ENCODE results near the gene LRCH3.
"Not testable (repeated sequence)": the region's sequence is repeated elsewhere in the genome, so short reads cannot be mapped to it uniquely, and the experiment has no call there.

The LRCH3 gene

DNA sequence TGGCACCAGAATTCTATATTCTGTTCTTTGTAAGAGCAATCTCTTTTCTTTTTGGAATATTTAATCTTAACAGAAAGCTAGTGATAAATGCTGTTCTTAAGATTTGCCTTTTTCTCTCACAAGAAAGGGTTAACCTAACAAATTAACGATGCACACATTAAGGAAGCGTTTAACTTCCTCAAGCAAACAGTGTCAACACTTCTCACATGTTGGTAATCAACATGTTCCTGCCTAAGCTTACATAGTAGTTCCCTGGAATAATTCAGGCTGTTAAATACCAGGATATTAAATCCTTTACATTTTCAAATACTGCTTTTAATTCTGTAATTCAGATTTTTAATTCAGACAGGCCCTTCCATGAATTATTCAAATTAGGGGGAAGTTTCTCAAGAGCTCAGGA, 91.5 kb downstream of the LRCH3 start:
- no peak for DNase-seq (ENCODE audit: low read depth in 2 of 2)

DNA sequence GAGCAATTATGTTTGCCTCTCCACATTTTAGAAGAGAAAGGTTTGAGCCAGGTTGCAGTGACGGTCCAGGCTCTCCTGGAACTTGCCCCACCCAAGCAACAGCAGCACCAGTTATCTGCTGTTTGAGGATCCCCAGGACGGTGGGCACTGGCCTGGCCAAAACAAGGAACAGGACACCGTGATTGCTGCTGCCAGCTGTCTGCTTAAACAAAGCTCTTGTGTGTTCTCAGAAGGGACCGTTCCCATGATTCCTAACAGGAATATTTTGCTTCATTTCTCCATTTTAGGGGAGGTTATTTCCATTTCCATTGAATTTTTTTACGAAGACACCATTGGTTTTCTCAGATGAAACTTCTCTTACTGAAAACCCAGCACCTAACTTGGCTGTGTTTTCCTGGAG, 92.5 kb downstream of the LRCH3 start:
- DNase-seq (ENCODE audit: low read depth in 2 of 2): no peak

DNA sequence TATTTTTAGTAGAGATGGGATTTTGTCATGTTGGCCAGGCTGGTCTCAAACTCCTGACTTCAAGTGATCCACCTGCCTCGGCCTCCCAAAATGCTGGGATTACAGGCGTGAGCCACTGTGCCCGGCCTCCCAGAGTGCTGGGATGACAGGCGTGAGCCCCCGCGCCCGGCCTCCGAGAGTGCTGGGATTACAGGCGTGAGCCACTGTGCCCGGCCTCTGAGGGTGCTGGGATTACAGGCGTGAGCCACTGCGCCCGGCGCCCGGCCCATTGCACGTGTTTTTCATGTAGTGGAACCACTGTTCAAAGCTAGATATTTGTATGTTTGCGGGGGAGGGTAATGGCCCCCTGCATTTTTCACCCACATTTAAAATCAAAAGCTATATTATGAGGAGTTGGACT, 93.3 kb downstream of the LRCH3 start:
- not testable (repeated sequence) for DNase-seq (ENCODE audit: low read depth in 2 of 2)

DNA sequence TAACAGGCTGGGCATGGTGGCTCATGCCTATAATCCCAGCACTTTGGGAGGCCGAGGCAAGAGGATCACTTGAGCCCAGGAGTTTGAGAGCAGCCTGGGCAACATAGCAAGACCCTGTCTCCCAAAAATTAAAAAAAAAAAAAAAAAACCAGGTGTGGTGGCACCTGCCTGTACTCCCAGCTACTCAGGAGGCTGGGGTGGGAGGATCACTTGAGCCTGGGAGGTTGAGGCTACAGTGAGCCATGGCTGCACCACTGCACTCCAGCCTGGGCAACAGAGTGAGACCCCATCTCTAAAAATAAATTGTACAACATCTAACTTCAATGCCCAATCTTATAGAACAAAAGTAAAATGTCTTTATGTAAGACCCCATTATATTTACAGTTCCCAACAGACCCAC, 95.0 kb downstream of the LRCH3 start:
- DNase-seq (ENCODE audit: low read depth in 2 of 2): not testable (repeated sequence)

DNA sequence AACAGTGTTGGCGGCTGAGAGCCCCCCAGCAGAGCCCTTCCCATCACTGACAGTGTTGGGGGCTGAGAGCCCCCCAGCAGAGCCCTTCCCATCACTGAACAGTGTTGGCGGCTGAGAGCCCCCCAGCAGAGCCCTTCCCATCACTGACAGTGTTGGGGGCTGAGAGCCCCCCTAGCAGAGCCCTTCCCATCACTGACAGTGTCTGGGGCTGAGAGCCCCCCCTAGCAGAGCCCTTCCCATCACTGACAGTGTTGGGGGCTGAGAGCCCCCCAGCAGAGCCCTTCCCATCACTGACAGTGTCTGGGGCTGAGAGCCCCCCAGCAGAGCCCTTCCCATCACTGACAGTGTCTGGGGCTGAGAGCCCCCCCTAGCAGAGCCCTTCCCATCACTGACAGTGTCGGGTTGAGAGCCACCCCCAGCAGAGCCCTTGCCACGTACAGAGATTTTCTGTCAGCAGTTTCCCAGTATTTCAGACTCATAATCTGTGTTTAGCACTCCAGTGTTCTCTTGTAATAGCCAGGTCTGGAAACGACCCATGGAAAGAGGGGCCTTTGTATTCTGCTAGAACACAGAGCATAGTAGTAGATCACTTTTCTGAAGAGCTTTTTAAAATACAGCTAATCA, 96.5 kb downstream of the LRCH3 start:
- DNase-seq (ENCODE audit: low read depth in 2 of 2): not testable (repeated sequence)

DNA sequence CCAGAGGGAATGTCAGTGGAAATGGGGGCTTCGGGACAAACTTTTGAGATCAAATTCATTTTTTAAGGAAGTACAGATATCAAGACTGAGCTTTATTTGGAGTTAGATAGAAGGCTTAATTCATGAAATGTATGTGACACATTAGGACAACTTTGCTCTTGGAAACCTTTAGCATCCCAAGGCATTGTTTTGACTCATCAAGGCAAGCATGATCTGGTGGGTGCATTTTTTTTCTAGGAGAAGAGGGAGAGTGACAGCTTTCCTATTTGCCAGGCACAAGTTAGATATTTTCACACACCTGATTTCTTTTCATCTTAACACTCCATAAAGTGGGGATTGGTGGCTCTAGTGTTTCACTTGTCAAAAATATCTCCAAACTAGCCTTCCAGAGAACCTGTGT, 97.5 kb downstream of the LRCH3 start:
- DNase-seq (ENCODE audit: low read depth in 2 of 2): no peak

DNA sequence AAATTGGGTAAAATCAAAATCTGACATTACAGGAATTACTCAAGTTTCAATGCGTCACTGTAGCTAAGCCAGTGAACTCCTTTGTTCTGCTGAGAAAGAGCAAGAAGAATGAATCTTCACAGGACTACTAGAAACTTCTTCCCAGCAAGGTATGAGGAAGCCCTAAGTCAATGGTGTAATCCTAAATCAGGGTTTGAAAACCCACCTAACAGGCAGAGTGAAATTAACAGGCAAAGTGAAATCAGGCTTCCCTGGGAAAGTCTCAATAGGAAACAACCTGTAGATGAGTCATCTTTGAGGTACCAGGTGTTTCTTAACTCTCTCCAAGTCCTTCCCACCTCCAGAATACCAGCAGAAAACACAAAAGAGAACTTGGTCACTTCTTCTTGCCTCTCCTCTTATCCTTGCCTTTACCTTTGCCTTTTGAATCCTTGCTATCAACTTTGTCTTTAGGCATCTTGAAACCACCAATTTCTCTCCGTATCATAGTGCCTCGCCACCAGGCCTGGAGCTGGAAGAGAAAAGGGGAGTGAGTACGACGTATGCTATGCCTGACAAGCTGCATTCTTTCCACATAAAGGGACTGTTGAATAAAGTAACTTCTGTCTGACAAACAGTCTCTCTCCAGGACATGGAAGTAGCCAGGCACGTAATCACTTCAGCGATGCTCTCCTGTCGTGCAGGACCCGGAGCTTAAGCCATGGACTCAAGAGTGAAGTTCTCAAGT, 98.3 kb downstream of the LRCH3 start:
- DNase-seq (ENCODE audit: low read depth in 2 of 2): no peak

DNA sequence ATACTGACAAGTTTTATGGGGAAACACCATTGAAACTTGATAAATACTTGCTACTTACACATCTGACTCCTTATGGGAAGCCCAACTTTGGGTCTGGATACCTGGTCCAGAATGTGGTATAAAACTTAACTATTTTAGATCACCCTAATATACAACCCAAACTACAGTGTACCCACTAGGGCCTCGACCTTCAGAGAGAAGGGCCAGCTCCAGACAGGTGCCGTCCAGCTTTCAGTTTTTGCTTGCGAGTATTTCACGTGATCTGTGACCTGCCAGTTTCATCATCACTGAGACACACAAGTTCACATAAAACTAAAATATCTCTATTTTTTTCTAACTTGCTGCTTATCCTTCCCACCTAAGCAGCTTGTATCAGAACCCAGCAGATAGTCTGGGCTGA, 99.6 kb downstream of the LRCH3 start:
- no peak for DNase-seq (ENCODE audit: low read depth in 2 of 2)

DNA sequence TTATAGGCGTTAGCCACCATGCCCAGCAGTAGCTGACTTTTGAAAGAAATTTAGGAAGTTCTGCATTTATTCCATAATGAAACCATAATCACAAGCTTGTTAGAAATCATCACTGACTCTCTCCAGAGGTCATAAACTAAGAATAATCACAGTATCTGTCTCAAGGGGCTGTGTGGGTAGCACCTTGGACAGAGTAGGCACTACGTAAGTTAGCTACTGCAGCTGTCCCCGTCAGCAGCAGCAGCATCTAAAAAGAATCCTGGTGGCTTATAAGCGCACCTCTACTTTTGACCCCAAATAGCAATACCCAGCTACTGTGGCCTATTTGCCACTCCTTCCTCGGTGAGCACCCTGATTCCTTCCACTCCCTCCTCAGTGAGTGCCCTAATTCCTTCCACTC, 101.1 kb downstream of the LRCH3 start:
- DNase-seq (ENCODE audit: low read depth in 2 of 2): no peak

DNA sequence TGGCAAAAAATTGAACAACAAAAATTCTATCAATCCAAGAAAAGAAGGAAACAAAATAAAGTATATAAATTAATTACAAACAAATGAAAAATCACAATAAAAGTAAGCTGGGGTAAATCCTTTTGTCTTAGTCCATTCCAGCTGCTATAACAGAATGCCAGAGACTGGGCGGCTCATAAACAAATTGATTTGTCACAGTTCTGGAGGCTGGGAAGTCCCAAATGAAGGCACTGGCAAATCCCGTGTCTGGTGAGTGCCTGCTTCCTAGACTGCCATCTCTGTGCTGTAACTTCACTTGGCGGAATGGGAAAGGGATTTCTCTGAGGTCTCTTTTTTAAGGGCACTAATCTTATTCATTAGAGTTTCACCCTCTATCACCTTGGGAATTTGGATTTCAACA, 105.4 kb downstream of the LRCH3 start:
- DNase-seq (ENCODE audit: low read depth in 2 of 2): no peak

DNA sequence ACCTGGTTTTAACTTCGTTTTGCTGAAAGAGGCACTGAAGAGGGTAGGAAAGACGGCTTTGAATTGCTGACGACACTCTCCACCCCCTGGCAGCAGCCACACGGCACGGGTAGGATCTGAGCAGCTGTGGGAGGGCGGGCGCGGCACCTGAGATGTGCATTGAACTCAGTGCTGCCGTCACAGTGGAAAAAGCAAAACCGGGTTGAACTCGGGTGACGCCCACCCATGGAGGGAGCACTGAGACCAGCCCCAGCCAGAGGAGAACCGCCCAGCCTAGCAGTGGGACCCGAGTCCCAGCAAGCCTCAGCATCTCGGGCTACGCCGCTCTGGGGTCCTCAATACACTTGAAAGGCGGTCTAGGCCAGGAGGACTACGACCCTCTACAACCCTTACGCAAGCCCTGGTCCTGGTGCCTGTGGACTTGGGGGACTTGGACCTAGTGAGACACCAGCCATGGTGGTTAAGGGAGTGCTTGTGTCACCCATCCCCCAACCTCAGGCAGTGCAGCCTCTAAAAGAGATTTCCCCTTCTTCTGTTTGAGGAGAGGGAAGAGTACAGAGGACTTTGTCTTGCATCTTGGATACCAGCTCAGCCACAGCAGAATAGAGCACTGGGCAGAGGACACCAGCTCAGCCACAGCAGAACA, 108.9 kb downstream of the LRCH3 start:
- no peak for DNase-seq (ENCODE audit: low read depth in 2 of 2)

DNA sequence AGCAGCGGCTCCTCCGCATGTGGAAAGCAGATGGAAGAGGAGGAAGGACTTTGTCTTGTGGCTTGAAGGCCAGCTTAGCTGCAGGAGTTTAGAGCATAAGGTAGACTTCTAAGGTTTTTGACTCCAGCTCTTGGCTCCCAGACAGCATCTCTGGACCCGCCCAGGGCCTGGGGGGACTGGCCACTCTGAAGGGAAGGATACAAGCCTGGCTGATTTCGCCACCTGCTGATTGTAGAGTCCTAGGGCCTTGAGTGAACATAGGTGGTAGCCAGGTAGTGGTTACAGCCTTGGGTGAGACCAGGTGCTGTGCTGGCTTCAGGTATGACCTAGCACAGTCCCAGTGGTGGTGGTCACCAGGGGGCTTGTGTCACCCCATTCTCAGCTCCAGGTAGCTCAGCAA, 110.6 kb downstream of the LRCH3 start:
- DNase-seq (ENCODE audit: low read depth in 2 of 2): no peak

DNA sequence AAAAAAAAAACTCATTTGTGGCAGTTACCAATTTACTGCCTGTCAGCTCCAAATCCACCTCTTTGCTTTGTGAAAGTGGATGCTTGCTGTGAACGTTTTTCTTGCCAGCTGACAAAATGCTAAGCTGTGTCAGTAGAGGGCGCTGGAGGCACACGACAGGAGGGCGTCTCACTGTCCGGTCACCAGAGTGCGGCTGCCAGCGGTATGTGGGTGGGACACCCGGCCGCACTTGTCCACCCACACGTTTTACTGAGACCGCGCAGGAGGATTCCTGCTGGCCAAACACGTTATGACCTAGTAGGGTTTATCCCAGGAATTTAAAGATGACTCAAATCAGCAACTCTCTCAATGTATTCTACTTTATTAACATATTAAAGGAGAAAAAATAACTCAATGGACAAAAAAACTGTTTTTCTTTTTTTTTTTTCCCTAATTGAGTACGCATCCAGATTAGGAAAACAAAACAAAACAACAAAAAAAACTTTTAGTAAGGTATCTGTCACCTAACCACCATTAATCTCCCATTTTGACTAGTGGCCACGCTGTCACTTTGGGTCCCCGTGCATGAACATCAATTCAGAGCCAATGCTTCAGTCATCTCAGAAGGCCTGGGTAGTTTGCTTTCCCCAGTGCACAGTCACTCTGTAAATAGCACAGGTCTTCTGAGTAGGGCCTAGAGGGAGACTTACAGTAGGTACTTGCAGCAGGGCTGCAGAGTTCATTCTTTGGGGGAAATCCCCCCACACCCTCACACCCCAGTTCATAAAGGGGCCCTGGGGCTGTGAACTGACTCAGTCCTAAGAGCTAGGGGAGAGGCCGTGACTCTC, 115.2 kb downstream of the LRCH3 start:
- peak; percentile 71 to 72 for DNase-seq (ENCODE audit: low read depth in 2 of 2)

DNA sequence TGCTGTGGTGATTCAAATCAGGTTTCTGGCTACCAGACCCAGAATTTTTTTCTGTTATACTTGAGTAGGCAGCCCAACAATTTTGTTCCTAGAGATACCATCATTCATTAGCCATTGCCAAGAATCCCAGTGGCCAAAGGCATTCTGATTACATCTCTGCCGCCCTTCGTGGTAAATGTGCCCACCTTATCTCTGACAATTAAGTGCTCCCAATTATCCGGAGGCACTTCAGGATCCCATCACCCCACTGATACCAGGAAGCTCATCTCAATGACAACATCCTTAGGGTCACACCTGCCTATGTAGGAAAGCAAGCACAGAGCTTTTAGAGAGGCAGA, 115.8 kb downstream of the LRCH3 start:
- DNase-seq (ENCODE audit: low read depth in 2 of 2): no peak

DNA sequence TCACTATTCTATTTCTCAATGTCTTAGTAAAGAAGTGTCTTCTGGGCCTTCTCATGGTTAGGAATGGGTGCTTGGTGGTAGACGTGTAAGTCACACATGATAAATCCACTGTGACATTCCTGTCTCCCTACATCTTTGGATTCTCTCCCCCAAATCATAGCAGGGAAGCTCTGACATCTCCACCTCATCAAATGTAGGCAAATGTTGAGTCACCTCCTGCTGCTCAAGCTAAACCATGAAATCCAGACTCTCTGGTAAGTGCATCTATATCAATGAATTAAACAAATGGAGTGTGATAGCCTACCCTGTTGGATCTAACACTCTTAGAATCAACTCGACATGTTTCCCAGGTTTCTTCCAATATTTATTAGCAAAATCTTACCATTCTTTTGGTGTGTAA, 116.1 kb downstream of the LRCH3 start:
- no peak for DNase-seq (ENCODE audit: low read depth in 2 of 2)

DNA sequence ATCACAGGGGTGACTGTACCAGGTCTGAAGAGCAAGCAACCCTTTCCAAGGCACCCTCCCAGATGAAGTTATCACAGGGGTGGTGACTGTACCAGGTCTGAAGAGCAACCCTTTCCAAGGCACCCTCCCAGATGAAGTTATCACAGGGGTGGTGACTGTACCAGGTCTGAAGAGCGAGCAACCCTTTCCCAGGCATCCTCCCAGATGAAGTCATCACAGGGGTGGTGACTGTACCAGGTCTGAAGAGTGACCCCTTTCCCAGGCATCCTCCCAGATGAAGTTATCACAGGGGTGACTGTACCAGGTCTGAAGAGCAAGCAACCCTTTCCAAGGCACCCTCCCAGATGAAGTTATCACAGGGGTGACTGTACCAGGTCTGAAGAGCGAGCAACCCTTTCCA, 117.5 kb downstream of the LRCH3 start:
- not testable (repeated sequence) for DNase-seq (ENCODE audit: low read depth in 2 of 2)

DNA sequence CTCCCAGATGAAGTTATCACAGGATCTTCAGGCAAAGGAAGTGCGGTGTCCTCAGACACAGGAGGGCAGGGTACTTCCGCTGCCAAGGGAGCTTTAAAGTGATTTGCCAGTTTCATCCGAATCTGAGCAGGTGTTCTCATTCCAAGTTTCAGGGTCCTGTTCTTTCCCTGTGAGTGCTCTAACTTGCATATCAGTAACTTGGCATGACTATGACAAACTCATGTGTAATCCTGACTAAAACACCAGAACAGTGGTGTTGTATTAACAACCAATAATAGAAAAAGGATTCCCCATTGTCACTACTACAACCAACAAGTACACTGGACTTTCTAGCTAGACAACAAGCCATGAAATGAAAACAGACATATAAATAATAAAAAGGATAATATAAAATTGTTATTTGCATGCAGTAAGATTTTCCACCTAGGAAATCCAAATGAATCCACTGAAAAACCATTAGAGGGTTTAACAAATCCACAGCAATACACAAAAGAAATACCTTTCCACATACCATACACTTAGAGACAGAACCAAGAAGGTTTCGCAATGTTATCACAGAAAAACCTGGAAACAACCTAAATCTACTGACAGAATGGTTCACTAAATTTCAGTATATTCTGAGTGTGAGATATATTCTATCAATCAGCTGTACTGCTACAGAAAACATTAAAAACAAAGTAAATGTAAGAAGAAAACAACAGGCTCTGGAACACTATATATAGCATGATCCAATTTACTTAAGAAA, 118.1 kb downstream of the LRCH3 start:
- DNase-seq (ENCODE audit: low read depth in 2 of 2): no peak

DNA sequence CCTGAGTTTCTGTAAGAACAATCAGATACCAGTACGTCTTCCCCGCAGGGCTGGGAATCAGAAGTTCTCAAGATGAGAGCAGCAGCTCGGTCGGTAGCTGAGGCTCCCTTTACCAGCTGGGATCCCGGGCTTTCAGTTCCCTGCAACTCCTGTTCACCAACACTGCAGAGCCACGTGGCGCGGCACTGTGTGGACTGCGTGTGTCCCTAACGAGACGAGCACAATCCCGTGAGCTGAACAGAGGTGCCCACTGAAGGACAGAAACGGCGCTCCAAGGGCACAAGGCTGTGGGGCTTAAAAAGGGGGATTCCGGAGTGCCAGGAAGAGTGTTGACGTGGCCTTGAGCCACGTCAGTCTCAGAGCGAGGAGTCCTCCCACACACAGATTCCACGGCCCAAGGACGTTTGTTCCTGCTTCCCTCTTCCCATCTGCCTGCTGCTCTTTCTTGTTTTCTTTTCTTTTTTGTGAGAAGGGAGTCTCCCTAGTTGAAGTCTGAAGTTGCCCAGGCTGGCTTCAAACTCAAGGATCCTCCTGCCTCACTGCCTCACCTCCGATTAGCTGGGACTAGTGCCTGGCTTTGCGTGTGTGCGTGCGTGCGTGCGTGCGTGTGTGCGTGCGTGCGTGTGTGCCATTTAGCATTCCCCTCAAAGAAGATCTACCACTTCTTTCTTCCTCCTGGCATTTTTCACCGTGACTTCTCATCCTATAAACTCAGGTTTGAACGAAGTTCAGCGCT, 121.9 kb downstream of the LRCH3 start:
- DNase-seq (ENCODE audit: low read depth in 2 of 2): no peak

DNA sequence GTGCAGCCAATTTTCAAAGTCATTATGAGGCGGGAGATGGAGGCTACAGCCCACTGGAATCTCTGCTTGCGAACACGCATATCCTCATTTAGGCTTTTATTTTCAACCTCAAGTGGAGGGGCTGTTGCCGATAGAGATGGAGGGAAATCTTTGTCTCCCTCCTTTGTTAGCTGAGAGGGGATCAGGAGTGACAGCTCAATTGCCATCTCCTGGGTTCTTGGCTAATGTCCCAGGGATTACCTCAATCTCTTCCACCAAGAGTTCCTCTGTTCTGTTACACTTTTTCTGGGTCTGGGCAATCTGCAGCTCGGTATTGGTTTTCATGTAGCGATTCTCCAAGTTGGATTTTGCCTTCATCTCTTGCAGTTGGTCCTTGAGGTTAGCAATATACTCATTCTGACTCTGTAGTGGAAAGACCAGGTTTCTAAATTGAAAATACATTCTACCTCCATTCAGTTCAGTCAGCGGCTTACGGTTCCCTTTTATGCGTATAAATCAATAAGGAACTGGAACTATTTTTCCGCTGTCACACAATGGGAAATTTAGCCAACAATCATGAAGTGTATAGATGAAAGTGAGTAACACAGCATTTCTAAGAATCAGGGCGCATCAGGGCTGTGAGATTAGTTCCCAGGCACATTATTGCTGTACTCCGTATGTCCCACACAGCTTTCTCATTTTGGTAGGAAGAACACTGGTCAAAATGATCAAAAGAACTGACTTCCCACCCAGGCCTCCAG, 122.8 kb downstream of the LRCH3 start:
- DNase-seq (ENCODE audit: low read depth in 2 of 2): no peak
